Mesenchymal stem cell (in vitro differentiated cells and primary cell): ENCODE data around the gene LBX2.

Experiments
- DNase-seq: peaks from one replicate; pipeline ENCODE4 v3.0.0-alpha.2; 2013
- H2AFZ ChIP-seq: one replicate; pipeline ENCODE4 v1.6.1; 2013; ENCODE audit warnings: low read depth, mild to moderate bottlenecking, control low read depth, inconsistent platforms, low read length, moderate library complexity
- H2AK5ac ChIP-seq: 2 replicates; pipeline ENCODE4 v1.6.1; 2013; ENCODE audit warnings: low read length, moderate library complexity, mild to moderate bottlenecking, inconsistent platforms; ENCODE audit not compliant: severe bottlenecking
- H2BK120ac ChIP-seq: one replicate; pipeline ENCODE4 v1.6.1; 2013; ENCODE audit warnings: low read depth, mild to moderate bottlenecking, inconsistent platforms, low read length, moderate library complexity
- H2BK12ac ChIP-seq, 2 experiments: one replicate each; pipeline ENCODE4 v1.6.1; 2013; ENCODE audit warnings: inconsistent platforms in 2 of 2, low read length in 2 of 2, mild to moderate bottlenecking in 2 of 2, moderate library complexity in 2 of 2, control low read depth in 1 of 2
- H2BK15ac ChIP-seq: one replicate; pipeline ENCODE4 v1.6.1; 2013; ENCODE audit warnings: mild to moderate bottlenecking, low read depth, inconsistent platforms; ENCODE audit not compliant: poor library complexity, severe bottlenecking
- H2BK5ac ChIP-seq: 2 replicates; pipeline ENCODE4 v1.6.1; 2013; ENCODE audit warnings: low read depth, mild to moderate bottlenecking, low read length, control low read depth, inconsistent platforms; ENCODE audit not compliant: poor library complexity, severe bottlenecking
- H3K14ac ChIP-seq, 2 experiments: one replicate each; pipeline ENCODE4 v1.6.1; 2013; ENCODE audit warnings: inconsistent platforms in 2 of 2, low read length in 2 of 2, control low read depth in 1 of 2, mild to moderate bottlenecking in 1 of 2, moderate library complexity in 1 of 2
- H3K18ac ChIP-seq, 2 experiments: one replicate each; pipeline ENCODE4 v1.6.1; 2013; ENCODE audit warnings: inconsistent platforms in 2 of 2, low read length in 2 of 2, control low read depth in 1 of 2, low read depth in 1 of 2, mild to moderate bottlenecking in 1 of 2
- H3K23ac ChIP-seq, 2 experiments: one replicate each; pipeline ENCODE4 v1.6.1; 2013; ENCODE audit warnings: inconsistent platforms in 2 of 2, low read length in 2 of 2, mild to moderate bottlenecking in 2 of 2, moderate library complexity in 2 of 2, control low read depth in 1 of 2
- H3K27ac ChIP-seq: 2 replicates; pipeline ENCODE4 v1.5.1; 2013; ENCODE audit warnings: mild to moderate bottlenecking, moderate library complexity, low read length, control low read depth, inconsistent platforms; ENCODE audit not compliant: poor library complexity, severe bottlenecking
- H3K27me3 ChIP-seq, 2 experiments: 2 replicates each; pipeline versions ENCODE4 v1.6.1 to v1.7.0; 2013; ENCODE audit warnings: low read length in 2 of 2, mild to moderate bottlenecking in 2 of 2, moderate library complexity in 2 of 2, control low read depth in 1 of 2, inconsistent platforms in 1 of 2; ENCODE audit not compliant: control insufficient read depth in 1 of 2, insufficient read depth in 1 of 2
- H3K36me3 ChIP-seq, 2 experiments: 2 replicates each; pipeline versions ENCODE4 v1.6.1 to v1.7.0; 2013; ENCODE audit warnings: low read length in 2 of 2, control low read depth in 1 of 2, inconsistent platforms in 1 of 2, low read depth in 1 of 2, mild to moderate bottlenecking in 1 of 2; ENCODE audit not compliant: insufficient read depth in 2 of 2, control insufficient read depth in 1 of 2
- H3K4ac ChIP-seq, 2 experiments: one replicate each; pipeline ENCODE4 v1.6.1; 2013; ENCODE audit warnings: inconsistent platforms in 2 of 2, low read length in 2 of 2, mild to moderate bottlenecking in 2 of 2, moderate library complexity in 2 of 2, control low read depth in 1 of 2, low read depth in 1 of 2
- H3K4me1 ChIP-seq: 2 replicates; pipeline ENCODE4 v1.6.1; 2013; ENCODE audit warnings: low read depth, low read length, control low read depth; ENCODE audit not compliant: control insufficient read depth, insufficient read depth
- H3K4me2 ChIP-seq: 2 replicates; pipeline ENCODE4 v1.6.1; 2013; ENCODE audit warnings: low read length, mild to moderate bottlenecking, inconsistent platforms; ENCODE audit not compliant: poor library complexity, severe bottlenecking
- H3K4me3 ChIP-seq, 2 experiments: 2 replicates each; pipeline versions ENCODE4 v1.5.1 to v1.7.0; 2013; ENCODE audit warnings: low read length in 2 of 2, mild to moderate bottlenecking in 2 of 2, control low read depth in 1 of 2, low read depth in 1 of 2; ENCODE audit not compliant: insufficient read depth in 1 of 2
- H3K79me1 ChIP-seq: replicated peaks from 2 replicates; pipeline ENCODE4 v1.6.1; 2013; ENCODE audit warnings: mild to moderate bottlenecking, control low read depth, low read length, inconsistent platforms; ENCODE audit not compliant: poor library complexity, severe bottlenecking
- H3K9ac ChIP-seq: 2 replicates; pipeline ENCODE4 v1.7.0; 2013; ENCODE audit warnings: mild to moderate bottlenecking, low read length, moderate library complexity
- H3K9me3 ChIP-seq: 2 replicates; pipeline ENCODE4 v1.7.0; 2013; ENCODE audit warnings: mild to moderate bottlenecking, low read length; ENCODE audit not compliant: control insufficient read depth
- H4K8ac ChIP-seq: one replicate; pipeline ENCODE4 v1.6.1; 2013; ENCODE audit warnings: inconsistent platforms, mild to moderate bottlenecking, low read length, moderate library complexity
- H4K91ac ChIP-seq: one replicate; pipeline ENCODE4 v1.6.1; 2013; ENCODE audit warnings: mild to moderate bottlenecking, low read length, inconsistent platforms
- WGBS: methylation state at CpG from one replicate; pipeline ENCODE4 v1.1.7; 2013; ENCODE audit warnings: mixed read lengths; 5-methylcytosine and 5-hydroxymethylcytosine counted together

LBX2 gene

GRCh38 chr2:74526649-74527230 lies 27.3 kb upstream of the LBX2 start:
- Histone ChIP-seq H3K4ac (no peak overlapping the region), H4K91ac (no peak overlapping the region), H3K79me1 (peaks cover 27% of the 10 kb centered on the region), H3K23ac (no peak overlapping the region), H3K27ac (no peak overlapping the region), H3K27me3 (peaks cover 11 to 15% of the 10 kb centered on the region in 2 experiments), H2BK15ac (no peak overlapping the region), H2BK120ac (no peak overlapping the region), H3K4me3 (no peak overlapping the region), H3K9ac (no peak overlapping the region), H2AFZ (no peak overlapping the region), H3K18ac (no peak overlapping the region), H2BK5ac (no peak overlapping the region), H4K8ac (no peak overlapping the region), H3K36me3 (peaks cover 30 to 42% of the 10 kb centered on the region in 2 experiments), H2AK5ac (no peak overlapping the region), H3K4me1 (peaks cover 17% of the 10 kb centered on the region), H3K14ac (no peak overlapping the region), H3K4me2 (no peak overlapping the region), H2BK12ac (no peak overlapping the region), H3K9me3 (no peaks in the 10 kb centered on the region)
- no peak for DNase-seq
- WGBS: 96% methylated on average over 9 of the region's 11 CpGs

GRCh38 chr2:74525717-74526648 lies 26.6 kb upstream of the LBX2 start, which contains the start of gene DQX1:
Gene DQX1, minus strand, starts transcription at chr2:74526231. Its CDS starts 502 bp downstream, at chr2:74525729.
- Histone ChIP-seq H3K27me3 (peaks cover 14 to 23% of the 10 kb centered on the region in 2 experiments), H2BK120ac (no peak within 1 kb of the TSS), H2BK15ac (no peak within 1 kb of the TSS), H3K4me1 (peaks cover 17% of the 10 kb centered on the region), H3K9me3 (no peaks in the 10 kb centered on the region), H3K79me1 (peaks cover 22% of the 10 kb centered on the region), H4K91ac (no peak within 1 kb of the TSS), H3K9ac (no peak within 1 kb of the TSS), H2AFZ (no peak within 1 kb of the TSS), H3K14ac (no peak within 1 kb of the TSS), H3K4me2 (no peak within 1 kb of the TSS), H2BK12ac (no peak within 1 kb of the TSS), H3K4ac (no peak within 1 kb of the TSS), H3K27ac (no peak within 1 kb of the TSS), H3K36me3 (peaks cover 30 to 35% of the 10 kb centered on the region in 2 experiments), H3K18ac (no peak within 1 kb of the TSS), H4K8ac (no peak within 1 kb of the TSS), H2BK5ac (no peak within 1 kb of the TSS), H2AK5ac (no peak within 1 kb of the TSS), H3K4me3 (no peak within 1 kb of the TSS), H3K23ac (no peak within 1 kb of the TSS)
- DNase-seq: no peak
- WGBS: 92% methylated on average over 8 of the region's 11 CpGs

GRCh38 chr2:74524955-74525716 lies 25.7 kb upstream of the LBX2 start:
- 95% methylated on average over 9 of the region's 10 CpGs for WGBS

More at GRCh38 chr2:74524955-74525716, 25.7 kb upstream of the LBX2 start:
- Histone ChIP-seq H3K27ac (no peak overlapping the region), H3K79me1 (peaks cover 18% of the 10 kb centered on the region), H2BK5ac (no peak overlapping the region), H2BK12ac (no peak overlapping the region), H3K4me3 (no peak overlapping the region), H4K91ac (no peak overlapping the region), H3K36me3 (peaks cover 30 to 35% of the 10 kb centered on the region in 2 experiments), H3K14ac (no peak overlapping the region), H2AFZ (no peak overlapping the region), H4K8ac (no peak overlapping the region), H3K9ac (no peak overlapping the region), H2BK120ac (no peak overlapping the region), H3K23ac (no peak overlapping the region), H3K27me3 (peaks cover 20 to 31% of the 10 kb centered on the region in 2 experiments), H3K9me3 (no peaks in the 10 kb centered on the region), H3K4me1 (peaks cover 11% of the 10 kb centered on the region), H2AK5ac (no peak overlapping the region), H3K4me2 (no peak overlapping the region), H3K4ac (no peak overlapping the region), H3K18ac (no peak overlapping the region), H2BK15ac (no peak overlapping the region)
- no peak for DNase-seq
